Umbilical cord (tissue), 2 donors: ENCODE measurements around the gene ARHGAP26. TPM values are rescaled to one million over a fixed set of nuclear protein-coding genes. Genes with fewer than 3 reads are reported as not detected.
A peak's percentile ranks its signal among the peaks of the same experiment; 100 is the strongest.

Experiments used
- DNase-seq: peaks from one replicate; pipeline ENCODE4 v3.0.0-alpha.2; 2015; ENCODE audit warnings: low spot score
- total RNA-seq: library from RNA; depleted of rRNA; stranded (reverse); fragments of >200 nt; gene quantifications from one replicate; pipeline ENCODE4 v1.2.3, GENCODE V29; 2014; ENCODE audit warnings: low replicate concordance; ENCODE audit not compliant: insufficient read depth

Gene ARHGAP26
- total RNA-seq, 1 donor from 2014 or later, result 17.3 TPM

GRCh38 chr5:143036146-143036927 lies 266.2 kb downstream of the ARHGAP26 start:
- no peak for DNase-seq

GRCh38 chr5:143037071-143037470 lies 266.9 kb downstream of the ARHGAP26 start:
- no peak for DNase-seq

- no peak for DNase-seq
These were observed 267.5 kb downstream of the ARHGAP26 start for GRCh38 chr5:143037708-143038107.

GRCh38 chr5:143040622-143041021 lies 270.4 kb downstream of the ARHGAP26 start:
- DNase-seq, result no peak

- peak; percentile 29 for DNase-seq
These were observed 271.3 kb downstream of the ARHGAP26 start for GRCh38 chr5:143041461-143041860.

- peak; percentile 71 for DNase-seq
These were observed 272.0 kb downstream of the ARHGAP26 start for GRCh38 chr5:143041972-143042770.

GRCh38 chr5:143044265-143044664 lies 274.1 kb downstream of the ARHGAP26 start:
- no peak for DNase-seq

GRCh38 chr5:143045062-143045461 lies 274.9 kb downstream of the ARHGAP26 start:
- DNase-seq, result no peak

GRCh38 chr5:143046314-143046713 lies 276.1 kb downstream of the ARHGAP26 start:
- DNase-seq, result no peak

- DNase-seq, result no peak
These were observed 276.9 kb downstream of the ARHGAP26 start for GRCh38 chr5:143047091-143047490.

GRCh38 chr5:143050183-143050582 lies 280.0 kb downstream of the ARHGAP26 start:
- DNase-seq, result no peak

GRCh38 chr5:143051244-143052058 lies 281.3 kb downstream of the ARHGAP26 start:
- DNase-seq, result peak; percentile 91

- DNase-seq, result no peak
These were observed 282.9 kb downstream of the ARHGAP26 start for GRCh38 chr5:143052967-143053682.

GRCh38 chr5:143053780-143054179 lies 283.6 kb downstream of the ARHGAP26 start:
- peak; percentile 67 for DNase-seq

GRCh38 chr5:143054480-143054941 lies 284.3 kb downstream of the ARHGAP26 start:
- DNase-seq, result peak; percentile 48

GRCh38 chr5:143055596-143056338 lies 285.6 kb downstream of the ARHGAP26 start:
- DNase-seq, result no peak

GRCh38 chr5:143056339-143056704 lies 286.1 kb downstream of the ARHGAP26 start:
- DNase-seq, result peak; percentile 65

- DNase-seq, result no peak
These were observed 286.8 kb downstream of the ARHGAP26 start for GRCh38 chr5:143056792-143057579.

- DNase-seq, result no peak
These were observed 287.4 kb downstream of the ARHGAP26 start for GRCh38 chr5:143057580-143057999.

GRCh38 chr5:143059355-143059754 lies 289.2 kb downstream of the ARHGAP26 start:
- DNase-seq, result no peak
